Panc1 (cell line): ENCODE data around the gene NR2C2.

ENCODE experiments used
- CTCF ChIP-seq: fragments of 450-650 bp; IDR thresholded peaks from 2 replicates; pipeline ENCODE4 v1.5.1; 2017; ENCODE audit warnings: mild to moderate bottlenecking
- POLR2AphosphoS5 ChIP-seq: IDR thresholded peaks from 2 replicates; pipeline ENCODE4 v1.6.1; 2012; ENCODE audit warnings: mild to moderate bottlenecking, low read depth, low read length, moderate library complexity
- REST ChIP-seq, 2 experiments: IDR thresholded peaks; 2 replicates each; pipeline ENCODE4 v1.6.1; 2011 to 2012; ENCODE audit warnings: low read depth in 2 of 2, control low read depth in 1 of 2, low read length in 1 of 2, mild to moderate bottlenecking in 1 of 2, moderate library complexity in 1 of 2; ENCODE audit not compliant: insufficient read depth in 1 of 2
- SIN3A ChIP-seq: IDR thresholded peaks from 2 replicates; pipeline ENCODE4 v1.6.1; 2012; ENCODE audit warnings: low read depth, mild to moderate bottlenecking, low read length, moderate library complexity, borderline replicate concordance; ENCODE audit not compliant: insufficient read depth
- TCF7L2 ChIP-seq: IDR thresholded peaks from 2 replicates; pipeline ENCODE4 v1.6.1; 2011; ENCODE audit warnings: mild to moderate bottlenecking, low read depth, low read length, inconsistent platforms

GRCh38 chr3:14911651-14912050 lies 35.7 kb upstream of the NR2C2 start:
- TF ChIP-seq CTCF, result no peak
- no peak for TF ChIP-seq SIN3A
- TF ChIP-seq REST (IDR thresholded peaks at IDR 0.05; ENCODE audit: insufficient read depth in 1 of 2, low read depth in 2 of 2, low read length in 1 of 2), result no peak
- no peak for TF ChIP-seq POLR2AphosphoS5
- TF ChIP-seq TCF7L2, result no peak
